ENCODE data around the gene DLG1.

Gene DLG1

GRCh38 chr3:197173620-197174019 lies 124.8 kb downstream of the DLG1 start:
- in situ Hi-C loops (cut with MboI; ENCODE audit: low sequenced_read_pairs) = no loop called here
- no peak for DNase-seq (ENCODE audit: low spot score in 2 of 2)
- Histone ChIP-seq H3K36me3 (replicated peaks) (no peaks in the 10 kb centered on the region; the same call in 1 of the 2 replicates), H3K27me3 (ENCODE audit: low read depth) (no peaks in the 10 kb centered on the region), H3K4me3 (no peak overlapping the region), H3K9me3 (no peaks in the 10 kb centered on the region), H3K4me1 (peaks cover 31% of the 10 kb centered on the region)

GRCh38 chr3:197171481-197172067 lies 126.8 kb downstream of the DLG1 start:
- H3K4me3 ChIP-seq = no peak overlapping the region
- no peaks in the 10 kb centered on the region for H3K27me3 ChIP-seq (ENCODE audit: low read depth)
- DNase-seq (ENCODE audit: low spot score in 2 of 2) = no peak
- H3K36me3 ChIP-seq (replicated peaks) = no peaks in the 10 kb centered on the region; the same call in 1 of the 2 replicates
- peaks cover 30% of the 10 kb centered on the region for H3K4me1 ChIP-seq
- in situ Hi-C loops (cut with MboI; ENCODE audit: low sequenced_read_pairs) = no loop called here
- no peaks in the 10 kb centered on the region for H3K9me3 ChIP-seq

GRCh38 chr3:197169028-197169427 lies 129.4 kb downstream of the DLG1 start:
- no peaks in the 10 kb centered on the region for H3K9me3 ChIP-seq
- no peaks in the 10 kb centered on the region for H3K27me3 ChIP-seq (ENCODE audit: low read depth)
- H3K36me3 ChIP-seq (replicated peaks) = no peaks in the 10 kb centered on the region
- H3K4me1 ChIP-seq = peaks cover 15% of the 10 kb centered on the region
- no peak for DNase-seq (ENCODE audit: low spot score in 2 of 2)
- in situ Hi-C loops (cut with MboI; ENCODE audit: low sequenced_read_pairs) = no loop called here
- H3K4me3 ChIP-seq = no peak overlapping the region

GRCh38 chr3:197168606-197169005 lies 129.8 kb downstream of the DLG1 start:
- in situ Hi-C loops (cut with MboI; ENCODE audit: low sequenced_read_pairs) = no loop called here
- no peak for DNase-seq (ENCODE audit: low spot score in 2 of 2)
- H3K27me3 ChIP-seq (ENCODE audit: low read depth) = no peaks in the 10 kb centered on the region

GRCh38 chr3:197168063-197168462 lies 130.3 kb downstream of the DLG1 start:
- in situ Hi-C loops (cut with MboI; ENCODE audit: low sequenced_read_pairs) = no loop called here
- Histone ChIP-seq H3K9me3 (no peaks in the 10 kb centered on the region), H3K4me3 (no peak overlapping the region), H3K36me3 (replicated peaks) (no peaks in the 10 kb centered on the region), H3K4me1 (peaks cover 16% of the 10 kb centered on the region), H3K27me3 (ENCODE audit: low read depth) (no peaks in the 10 kb centered on the region)
- no peak for DNase-seq (ENCODE audit: low spot score in 2 of 2)

More at GRCh38 chr3:197168606-197169005, 129.8 kb downstream of the DLG1 start:
- Histone ChIP-seq H3K36me3 (replicated peaks) (no peaks in the 10 kb centered on the region), H3K4me1 (peaks cover 15% of the 10 kb centered on the region), H3K4me3 (no peak overlapping the region), H3K9me3 (no peaks in the 10 kb centered on the region)

- in situ Hi-C loops (cut with MboI; ENCODE audit: low sequenced_read_pairs) = no loop called here
- Histone ChIP-seq H3K36me3 (replicated peaks) (no peaks in the 10 kb centered on the region), H3K27me3 (ENCODE audit: low read depth) (no peaks in the 10 kb centered on the region), H3K9me3 (no peaks in the 10 kb centered on the region), H3K4me1 (peaks cover 20% of the 10 kb centered on the region), H3K4me3 (no peak overlapping the region)
- no peak for DNase-seq (ENCODE audit: low spot score in 2 of 2)
These were observed 130.9 kb downstream of the DLG1 start for GRCh38 chr3:197167549-197167948.

- H3K4me1 ChIP-seq = peaks cover 15% of the 10 kb centered on the region
- no peak for DNase-seq (ENCODE audit: low spot score in 2 of 2)
- in situ Hi-C loops (cut with MboI; ENCODE audit: low sequenced_read_pairs) = no loop called here
These were observed 132.5 kb downstream of the DLG1 start for GRCh38 chr3:197165890-197166289.

GRCh38 chr3:197155046-197155445 lies 143.4 kb downstream of the DLG1 start:
- in situ Hi-C loops (cut with MboI; ENCODE audit: low sequenced_read_pairs) = no loop called here

More at GRCh38 chr3:197165890-197166289, 132.5 kb downstream of the DLG1 start:
- Histone ChIP-seq H3K4me3 (no peak overlapping the region), H3K9me3 (no peaks in the 10 kb centered on the region), H3K27me3 (ENCODE audit: low read depth) (no peaks in the 10 kb centered on the region), H3K36me3 (replicated peaks) (no peaks in the 10 kb centered on the region)

GRCh38 chr3:197151580-197151979 lies 146.8 kb downstream of the DLG1 start:
- in situ Hi-C loops (cut with MboI; ENCODE audit: low sequenced_read_pairs) = no loop called here
- peak; percentile 64 to 72 for DNase-seq (ENCODE audit: low spot score in 2 of 2)

More at GRCh38 chr3:197155046-197155445, 143.4 kb downstream of the DLG1 start:
- Histone ChIP-seq H3K4me3 (no peak overlapping the region), H3K27me3 (ENCODE audit: low read depth) (no peaks in the 10 kb centered on the region), H3K36me3 (replicated peaks) (0 out of 2 replicates have a peak, but pooled peaks cover 3% of the 10 kb centered on the region), H3K9me3 (peaks cover 2% of the 10 kb centered on the region; the same call in 1 of the 2 replicates), H3K4me1 (peaks cover 9% of the 10 kb centered on the region)
- no peak for DNase-seq (ENCODE audit: low spot score in 2 of 2)

GRCh38 chr3:197149528-197149927 lies 148.9 kb downstream of the DLG1 start:
- peaks cover 9% of the 10 kb centered on the region for H3K4me1 ChIP-seq
- in situ Hi-C loops (cut with MboI; ENCODE audit: low sequenced_read_pairs) = no loop called here

More at GRCh38 chr3:197151580-197151979, 146.8 kb downstream of the DLG1 start:
- Histone ChIP-seq H3K4me3 (no peak overlapping the region), H3K27me3 (ENCODE audit: low read depth) (no peaks in the 10 kb centered on the region), H3K4me1 (peaks cover 9% of the 10 kb centered on the region), H3K36me3 (replicated peaks) (0 out of 2 replicates have a peak, but pooled peaks cover 3% of the 10 kb centered on the region), H3K9me3 (no peaks in the 10 kb centered on the region)

GRCh38 chr3:197144188-197144587 lies 154.2 kb downstream of the DLG1 start:
- Histone ChIP-seq H3K36me3 (replicated peaks) (peaks cover 7% of the 10 kb centered on the region), H3K4me3 (no peak overlapping the region), H3K27me3 (ENCODE audit: low read depth) (no peaks in the 10 kb centered on the region), H3K4me1 (no peaks in the 10 kb centered on the region), H3K9me3 (no peaks in the 10 kb centered on the region)
- no peak for DNase-seq (ENCODE audit: low spot score in 2 of 2)
- in situ Hi-C loops (cut with MboI; ENCODE audit: low sequenced_read_pairs) = no loop called here

More at GRCh38 chr3:197149528-197149927, 148.9 kb downstream of the DLG1 start:
- Histone ChIP-seq H3K9me3 (no peaks in the 10 kb centered on the region), H3K4me3 (no peak overlapping the region), H3K27me3 (ENCODE audit: low read depth) (no peaks in the 10 kb centered on the region), H3K36me3 (replicated peaks) (no peaks in the 10 kb centered on the region)
- DNase-seq (ENCODE audit: low spot score in 2 of 2) = no peak

GRCh38 chr3:197139586-197139985 lies 158.8 kb downstream of the DLG1 start:
- in situ Hi-C loops (cut with MboI; ENCODE audit: low sequenced_read_pairs) = no loop called here
- Histone ChIP-seq H3K36me3 (replicated peaks) (peaks cover 37% of the 10 kb centered on the region), H3K9me3 (0 out of 2 replicates have a peak, but pooled peaks cover 2% of the 10 kb centered on the region), H3K27me3 (ENCODE audit: low read depth) (no peaks in the 10 kb centered on the region), H3K4me1 (no peaks in the 10 kb centered on the region), H3K4me3 (no peak overlapping the region)
- no peak for DNase-seq (ENCODE audit: low spot score in 2 of 2)

- H3K4me1 ChIP-seq = no peaks in the 10 kb centered on the region
- H3K9me3 ChIP-seq = 0 out of 2 replicates have a peak, but pooled peaks cover 2% of the 10 kb centered on the region
- no peak for DNase-seq (ENCODE audit: low spot score in 2 of 2)
- H3K36me3 ChIP-seq (replicated peaks) = peaks cover 44% of the 10 kb centered on the region
- in situ Hi-C loops (cut with MboI; ENCODE audit: low sequenced_read_pairs) = no loop called here
- H3K27me3 ChIP-seq (ENCODE audit: low read depth) = no peaks in the 10 kb centered on the region
- no peak overlapping the region for H3K4me3 ChIP-seq
These were observed 160.7 kb downstream of the DLG1 start for GRCh38 chr3:197137751-197138150.

GRCh38 chr3:197136744-197137143 lies 161.7 kb downstream of the DLG1 start:
- no peaks in the 10 kb centered on the region for H3K4me1 ChIP-seq
- H3K36me3 ChIP-seq (replicated peaks) = peaks cover 44% of the 10 kb centered on the region
- H3K9me3 ChIP-seq = 0 out of 2 replicates have a peak, but pooled peaks cover 2% of the 10 kb centered on the region
- in situ Hi-C loops (cut with MboI; ENCODE audit: low sequenced_read_pairs) = no loop called here
- no peak for DNase-seq (ENCODE audit: low spot score in 2 of 2)
- H3K27me3 ChIP-seq (ENCODE audit: low read depth) = no peaks in the 10 kb centered on the region
- no peak overlapping the region for H3K4me3 ChIP-seq
